HFFc6 (cell line): ENCODE data around the gene POR. TPM values are rescaled to one million over a fixed set of nuclear protein-coding genes. Genes with fewer than 3 reads are reported as not detected.
"Not testable (repeated sequence)": the region's sequence is repeated elsewhere in the genome, so short reads cannot be mapped to it uniquely, and the experiment has no call there.

Source experiments
- DNase-seq: peaks from one replicate; pipeline ENCODE4 v3.0.0-alpha.2; 2018
- H3K27ac Mint-ChIP-seq: 2 replicates; pipeline ENCODE4 v1.8.0; 2020; ENCODE audit warnings: mild to moderate bottlenecking, mixed read lengths
- H3K27me3 Mint-ChIP-seq: 2 replicates; pipeline ENCODE4 v1.8.0; 2021; ENCODE audit warnings: mild to moderate bottlenecking, moderate library complexity, mixed read lengths; ENCODE audit not compliant: insufficient read depth
- H3K36me3 Mint-ChIP-seq: 2 replicates; pipeline ENCODE4 v1.8.0; 2021; ENCODE audit warnings: low read depth, mixed read lengths
- H3K4me1 Mint-ChIP-seq: 2 replicates; pipeline ENCODE4 v1.8.0; 2020; ENCODE audit warnings: low read depth, mixed read lengths
- H3K4me3 Mint-ChIP-seq: 2 replicates; pipeline ENCODE4 v1.8.0; 2020; ENCODE audit warnings: mild to moderate bottlenecking, moderate library complexity, mixed read lengths
- H3K9me3 Mint-ChIP-seq: 2 replicates; pipeline ENCODE4 v1.8.0; 2020; ENCODE audit warnings: mild to moderate bottlenecking, mixed read lengths
- total RNA-seq, 6 experiments: library from RNA; stranded (reverse); fragmentation: NEBNext Ultra II Directional; extraction: Animal tissue kit (Norgen Biotek cat#: 25700); gene quantifications; 2 replicates in 1 of 6; 3 replicates in 5 of 6; pipeline ENCODE4 v1.2.3, GENCODE V29; 2021
- TF ChIP-seq, protein P1 (sequence below): fragments of 200-600 bp; sonication (generic); IDR thresholded peaks from 2 replicates; pipeline ENCODE4 v1.5.0; 2021; ENCODE audit warnings: antibody characterized with exemption, mild to moderate bottlenecking

Gene POR
- total RNA-seq, 6 experiments from 2014 or later, result 48.2 to 69.3 (median 49.4) TPM

- DNase-seq, result no peak
- peaks cover 3% of the 10 kb centered on the region for H3K27me3 Mint-ChIP-seq
- no peak overlapping the region for H3K4me3 Mint-ChIP-seq
- TF ChIP-seq, protein P1, sequence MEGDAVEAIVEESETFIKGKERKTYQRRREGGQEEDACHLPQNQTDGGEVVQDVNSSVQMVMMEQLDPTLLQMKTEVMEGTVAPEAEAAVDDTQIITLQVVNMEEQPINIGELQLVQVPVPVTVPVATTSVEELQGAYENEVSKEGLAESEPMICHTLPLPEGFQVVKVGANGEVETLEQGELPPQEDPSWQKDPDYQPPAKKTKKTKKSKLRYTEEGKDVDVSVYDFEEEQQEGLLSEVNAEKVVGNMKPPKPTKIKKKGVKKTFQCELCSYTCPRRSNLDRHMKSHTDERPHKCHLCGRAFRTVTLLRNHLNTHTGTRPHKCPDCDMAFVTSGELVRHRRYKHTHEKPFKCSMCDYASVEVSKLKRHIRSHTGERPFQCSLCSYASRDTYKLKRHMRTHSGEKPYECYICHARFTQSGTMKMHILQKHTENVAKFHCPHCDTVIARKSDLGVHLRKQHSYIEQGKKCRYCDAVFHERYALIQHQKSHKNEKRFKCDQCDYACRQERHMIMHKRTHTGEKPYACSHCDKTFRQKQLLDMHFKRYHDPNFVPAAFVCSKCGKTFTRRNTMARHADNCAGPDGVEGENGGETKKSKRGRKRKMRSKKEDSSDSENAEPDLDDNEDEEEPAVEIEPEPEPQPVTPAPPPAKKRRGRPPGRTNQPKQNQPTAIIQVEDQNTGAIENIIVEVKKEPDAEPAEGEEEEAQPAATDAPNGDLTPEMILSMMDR, result no peak
- H3K4me1 Mint-ChIP-seq, result peaks cover 13% of the 10 kb centered on the region
- H3K27ac Mint-ChIP-seq, result no peak overlapping the region
- no peaks in the 10 kb centered on the region for H3K9me3 Mint-ChIP-seq
- no peaks in the 10 kb centered on the region for H3K36me3 Mint-ChIP-seq
Measured at GRCh38 chr7:75909521-75910132, 5.3 kb upstream of the POR start.

DNA sequence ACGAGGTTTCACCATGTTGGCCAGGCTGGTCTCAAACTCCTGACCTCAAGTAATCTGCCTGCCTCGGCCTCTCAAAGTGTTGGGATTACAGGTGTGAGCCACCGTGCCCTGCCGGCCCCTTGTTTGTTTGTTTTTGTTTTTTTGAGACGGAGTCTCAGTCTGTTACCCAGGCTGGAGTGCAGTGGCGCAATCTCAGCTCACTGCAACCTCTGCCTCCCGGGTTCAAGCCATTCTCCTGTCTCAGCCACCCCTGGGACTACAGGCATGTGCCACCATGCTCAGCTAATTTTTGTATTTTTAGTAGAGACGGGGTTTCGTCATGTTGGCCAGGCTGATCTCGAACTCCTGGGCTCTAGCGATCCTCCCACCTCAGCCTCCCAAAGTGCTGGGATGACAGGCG is 3.8 kb upstream of the POR start:
- not testable (repeated sequence) for H3K27me3 Mint-ChIP-seq, H3K9me3 Mint-ChIP-seq, H3K36me3 Mint-ChIP-seq, DNase-seq, H3K4me3 Mint-ChIP-seq, H3K27ac Mint-ChIP-seq
- H3K4me1 Mint-ChIP-seq, result peaks cover 13% of the 10 kb centered on the region

DNA sequence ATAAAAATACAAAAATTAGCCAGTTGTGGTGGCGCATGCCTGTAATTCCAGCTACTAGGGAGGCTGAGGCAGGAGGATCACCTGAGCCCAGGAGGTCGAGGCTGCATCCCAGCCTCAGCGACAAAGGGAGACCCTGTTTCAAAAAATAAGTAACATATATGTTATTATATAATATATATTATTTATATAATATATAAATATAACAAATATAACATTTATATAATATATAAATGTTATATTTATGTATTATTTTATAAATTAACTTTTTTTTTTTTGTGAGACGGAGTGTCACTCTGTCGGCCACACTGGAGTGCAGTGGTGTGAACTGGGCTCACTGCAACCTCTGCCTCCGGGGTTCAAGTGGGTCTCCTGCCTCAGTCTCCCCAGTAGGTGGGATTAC is 1.5 kb upstream of the POR start:
- Mint-ChIP-seq H3K4me1 (peaks cover 18% of the 10 kb centered on the region), H3K27ac (no peak overlapping the region), H3K9me3 (no peaks in the 10 kb centered on the region), H3K4me3 (0 out of 2 replicates have a peak overlapping the region, but pooled peaks have one; percentile 91), H3K36me3 (no peaks in the 10 kb centered on the region), H3K27me3 (peaks cover 3% of the 10 kb centered on the region)
- TF ChIP-seq, protein P1, result no peak
- DNase-seq, result no peak

- Mint-ChIP-seq H3K27me3 (peaks cover 3% of the 10 kb centered on the region), H3K4me1 (peaks cover 18% of the 10 kb centered on the region), H3K27ac (peak overlapping the region; percentile 91), H3K4me3 (peak overlapping the region; percentile 91), H3K9me3 (no peaks in the 10 kb centered on the region), H3K36me3 (no peaks in the 10 kb centered on the region)
- DNase-seq, result no peak
- TF ChIP-seq, protein P1, result no peak
Measured at GRCh38 chr7:75914169-75914654, 743 bp upstream of the POR start.

GRCh38 chr7:75915416-75916156 is 631 bp downstream of the POR start:
- DNase-seq, result no peak
- Mint-ChIP-seq H3K4me1 (peaks cover 24% of the 10 kb centered on the region), H3K4me3 (peak overlapping the region; percentile 91), H3K27ac (peak overlapping the region; percentile 35), H3K36me3 (no peaks in the 10 kb centered on the region), H3K9me3 (no peaks in the 10 kb centered on the region), H3K27me3 (peaks cover 3% of the 10 kb centered on the region; the same call in 1 of the 2 replicates)
- TF ChIP-seq, protein P1, result no peak

GRCh38 chr7:75916259-75916658 is 1.3 kb downstream of the POR start:
- Mint-ChIP-seq H3K36me3 (no peaks in the 10 kb centered on the region), H3K27me3 (no peaks in the 10 kb centered on the region), H3K27ac (peak overlapping the region; percentile 35; the same call in 1 of the 2 replicates), H3K9me3 (no peaks in the 10 kb centered on the region), H3K4me3 (peak overlapping the region; percentile 91), H3K4me1 (peaks cover 27% of the 10 kb centered on the region)
- TF ChIP-seq, protein P1, result no peak
- DNase-seq, result no peak
